Gastrocnemius medialis (tissue), 4 donors: ENCODE results near the gene HMGA1.

Experiments used
- CTCF ChIP-seq, 5 experiments: fragments of 450-650 bp in 3 of 5; fragments of 200-600 bp in 2 of 5; sonication (generic) in 2 of 5; IDR thresholded peaks in 4 of 5; conservative IDR thresholded peaks in 1 of 5; 1 replicate in 4 of 5; 2 replicates in 1 of 5; pipeline ENCODE4 v1.5.1; 2016 to 2019; ENCODE audit warnings: antibody characterized with exemption in 5 of 5, mild to moderate bottlenecking in 3 of 5, moderate library complexity in 3 of 5
- POLR2A ChIP-seq, 2 donors: fragments of 450-650 bp; IDR thresholded peaks; one replicate each; pipeline ENCODE4 v1.6.1; 2017; ENCODE audit warnings: antibody characterized with exemption in 2 of 2, mild to moderate bottlenecking in 2 of 2, moderate library complexity in 2 of 2

GRCh38 chr6:34239893-34240292 is 3.2 kb downstream of the HMGA1 start:
- no peak for TF ChIP-seq CTCF (IDR thresholded peaks at IDR 0.05 in 4 of 5, conservative IDR thresholded peaks at IDR 0.05 in 1 of 5)
- no peak for TF ChIP-seq POLR2A (IDR thresholded peaks at IDR 0.05)
